ENCODE results near the gene DLL4. TPM values are rescaled to one million over a fixed set of nuclear protein-coding genes. Genes with fewer than 3 reads are reported as not detected.

DLL4 gene
- total RNA-seq, 4 donors from 2014 or later = 4.0 to 8.3 (median 5.1) TPM

DNA sequence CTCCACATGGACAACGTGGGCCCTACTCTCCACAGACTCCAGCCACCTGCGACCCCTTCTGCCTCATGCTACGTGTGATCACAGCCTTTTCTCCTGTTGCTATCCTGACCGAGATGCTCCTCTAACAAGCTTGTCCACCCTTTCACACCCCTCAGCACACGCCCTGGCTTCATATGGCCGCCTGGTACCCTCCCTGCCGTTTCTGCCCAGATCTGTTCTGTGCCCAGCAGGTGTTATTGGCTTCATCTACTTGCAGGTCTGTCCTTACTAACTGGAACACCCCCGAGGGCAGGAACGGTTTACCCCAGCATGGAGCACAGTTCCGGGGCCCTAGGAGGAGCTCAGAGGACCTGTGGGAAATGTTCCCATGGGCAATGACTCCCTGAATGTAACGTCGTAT, 34.1 kb downstream of the DLL4 start:
- 83 to 88% methylated on average over 12 of the region's 12 CpGs for WGBS, 2 donors
- TF ChIP-seq CTCF (IDR thresholded peaks at IDR 0.05) = no peak
- TF ChIP-seq POLR2A (IDR thresholded peaks at IDR 0.05) = no peak
- intact Hi-C loops (cut with DNase I; ENCODE audit: low total_unique reads) = no loop called here

GRCh38 chr15:40964006-40964405, 34.9 kb downstream of the DLL4 start:
- no peak for TF ChIP-seq POLR2A (IDR thresholded peaks at IDR 0.05)
- TF ChIP-seq CTCF (IDR thresholded peaks at IDR 0.05) = no peak
- intact Hi-C loops (cut with DNase I; ENCODE audit: low total_unique reads) = no loop called here
- WGBS, 2 donors = 81 to 91% methylated on average over 6 to 8 of the region's 8 CpGs

More for the DNA sequence above, 34.1 kb downstream of the DLL4 start:
- DNase-seq (ENCODE audit: low spot score in 2 of 2) = no peak
- H3K4me3 ChIP-seq (ENCODE audit: low read depth, poor library complexity, severe bottlenecking) = no peak overlapping the region

GRCh38 chr15:40964634-40965033, 35.5 kb downstream of the DLL4 start:
- intact Hi-C loops (cut with DNase I; ENCODE audit: low total_unique reads) = no loop called here
- H3K4me3 ChIP-seq (ENCODE audit: low read depth, poor library complexity, severe bottlenecking) = no peak overlapping the region
- TF ChIP-seq CTCF (IDR thresholded peaks at IDR 0.05) (no peak), POLR2A (IDR thresholded peaks at IDR 0.05) (no peak)
- 82 to 86% methylated on average over 13 of the region's 13 CpGs for WGBS, 2 donors
- no peak for DNase-seq (ENCODE audit: low spot score in 2 of 2)

More at GRCh38 chr15:40964006-40964405, 34.9 kb downstream of the DLL4 start:
- no peak overlapping the region for H3K4me3 ChIP-seq (ENCODE audit: low read depth, poor library complexity, severe bottlenecking)
- no peak for DNase-seq (ENCODE audit: low spot score in 2 of 2)

DNA sequence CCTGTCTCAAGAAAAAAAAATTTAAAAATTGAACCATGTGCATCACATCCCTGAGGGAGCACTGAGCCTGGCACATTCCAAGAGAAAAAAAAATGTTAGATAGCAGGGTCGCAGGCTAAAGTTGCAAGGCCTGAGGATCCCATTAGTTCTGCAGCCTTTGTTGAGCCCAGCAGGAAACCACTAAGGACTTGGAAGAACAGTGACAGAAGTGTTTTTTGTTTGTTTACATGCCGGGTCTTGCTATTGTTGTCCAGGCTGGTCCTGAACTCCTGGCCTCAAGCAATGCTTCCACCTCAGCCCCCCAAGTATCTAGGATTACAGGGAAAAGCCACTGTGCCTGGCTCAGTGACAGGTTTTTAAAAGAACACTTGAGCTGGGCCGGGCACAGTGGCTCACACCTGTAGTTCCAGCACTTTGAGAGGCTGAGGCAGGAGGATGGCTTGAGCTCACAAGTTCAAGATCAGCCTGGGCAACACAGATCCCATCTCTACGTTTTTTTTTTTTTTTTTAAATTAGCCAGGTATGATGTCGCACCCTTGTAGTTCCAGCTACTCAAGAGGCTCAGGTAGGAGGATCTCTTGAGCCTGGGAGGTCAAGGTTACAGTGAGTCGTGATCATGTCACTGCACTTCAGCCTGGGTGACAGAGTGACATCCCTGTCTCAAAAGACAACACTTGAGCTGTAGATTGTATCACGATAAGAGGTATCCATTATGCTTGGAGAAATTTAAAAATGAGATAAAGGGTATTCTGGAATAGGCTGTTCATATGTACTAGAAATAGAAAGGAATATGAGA, 39.3 kb downstream of the DLL4 start:
- no peak overlapping the region for H3K4me3 ChIP-seq (ENCODE audit: low read depth, poor library complexity, severe bottlenecking)
- intact Hi-C loops (cut with DNase I; ENCODE audit: low total_unique reads) = no loop called here
- 70 to 74% methylated on average over 7 of the region's 7 CpGs for WGBS, 2 donors
- no peak for DNase-seq (ENCODE audit: low spot score in 2 of 2)
- TF ChIP-seq POLR2A (IDR thresholded peaks at IDR 0.05) (no peak), CTCF (IDR thresholded peaks at IDR 0.05) (no peak)

DNA sequence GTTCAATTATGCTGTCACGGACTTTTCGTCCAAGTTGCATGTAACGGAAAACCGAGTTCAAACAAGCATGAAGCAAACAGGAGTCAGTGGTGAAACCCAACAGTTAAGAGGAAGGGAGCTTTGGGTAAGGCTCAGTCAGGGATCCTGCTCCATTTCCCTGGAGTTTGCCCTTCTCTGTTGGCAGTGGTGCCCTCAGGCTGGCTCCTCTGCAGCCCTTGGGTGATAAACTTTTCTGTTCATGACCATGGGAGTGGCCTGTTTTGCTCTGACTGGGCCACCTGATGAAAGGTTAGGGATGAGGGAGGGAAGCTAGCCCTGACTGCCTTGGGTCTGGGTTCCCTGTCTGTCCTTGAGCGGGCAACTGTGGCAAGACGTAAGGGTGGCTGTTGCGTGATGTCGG, 40.2 kb downstream of the DLL4 start:
- H3K4me3 ChIP-seq (ENCODE audit: low read depth, poor library complexity, severe bottlenecking) = no peak overlapping the region
- no peak for TF ChIP-seq CTCF (IDR thresholded peaks at IDR 0.05)
- TF ChIP-seq POLR2A (IDR thresholded peaks at IDR 0.05) = no peak
- intact Hi-C loops (cut with DNase I; ENCODE audit: low total_unique reads) = no loop called here
- 90 to 95% methylated on average over 8 of the region's 8 CpGs for WGBS, 2 donors
- no peak for DNase-seq (ENCODE audit: low spot score in 2 of 2)

- intact Hi-C loops (cut with DNase I; ENCODE audit: low total_unique reads) = no loop called here
Measured at GRCh38 chr15:40974879-40975278, 45.7 kb downstream of the DLL4 start.

More at GRCh38 chr15:40974879-40975278, 45.7 kb downstream of the DLL4 start:
- DNase-seq (ENCODE audit: low spot score in 2 of 2) = no peak
- no peak for TF ChIP-seq CTCF (IDR thresholded peaks at IDR 0.05)
- TF ChIP-seq POLR2A (IDR thresholded peaks at IDR 0.05) = no peak
- no peak overlapping the region for H3K4me3 ChIP-seq (ENCODE audit: low read depth, poor library complexity, severe bottlenecking)
- 82 to 85% methylated on average over 4 of the region's 4 CpGs for WGBS, 2 donors

All from lower leg skin (tissue), 4 donors.